GM21737 (cell line): Measurements from ENCODE around the gene HTATIP2.
A peak's percentile ranks its signal among the peaks of the same experiment; 100 is the strongest.
"Not testable (repeated sequence)": the region's sequence is repeated elsewhere in the genome, so short reads cannot be mapped to it uniquely, and the experiment has no call there.

Experiments used
- ATAC-seq: cut with Tn5 transposase; IDR thresholded peaks from one replicate; pipeline ENCODE4 v1.9.1; 2021; ENCODE audit warnings: mild to moderate bottlenecking, moderate library complexity; ENCODE audit not compliant: unreplicated experiment

Gene HTATIP2

DNA sequence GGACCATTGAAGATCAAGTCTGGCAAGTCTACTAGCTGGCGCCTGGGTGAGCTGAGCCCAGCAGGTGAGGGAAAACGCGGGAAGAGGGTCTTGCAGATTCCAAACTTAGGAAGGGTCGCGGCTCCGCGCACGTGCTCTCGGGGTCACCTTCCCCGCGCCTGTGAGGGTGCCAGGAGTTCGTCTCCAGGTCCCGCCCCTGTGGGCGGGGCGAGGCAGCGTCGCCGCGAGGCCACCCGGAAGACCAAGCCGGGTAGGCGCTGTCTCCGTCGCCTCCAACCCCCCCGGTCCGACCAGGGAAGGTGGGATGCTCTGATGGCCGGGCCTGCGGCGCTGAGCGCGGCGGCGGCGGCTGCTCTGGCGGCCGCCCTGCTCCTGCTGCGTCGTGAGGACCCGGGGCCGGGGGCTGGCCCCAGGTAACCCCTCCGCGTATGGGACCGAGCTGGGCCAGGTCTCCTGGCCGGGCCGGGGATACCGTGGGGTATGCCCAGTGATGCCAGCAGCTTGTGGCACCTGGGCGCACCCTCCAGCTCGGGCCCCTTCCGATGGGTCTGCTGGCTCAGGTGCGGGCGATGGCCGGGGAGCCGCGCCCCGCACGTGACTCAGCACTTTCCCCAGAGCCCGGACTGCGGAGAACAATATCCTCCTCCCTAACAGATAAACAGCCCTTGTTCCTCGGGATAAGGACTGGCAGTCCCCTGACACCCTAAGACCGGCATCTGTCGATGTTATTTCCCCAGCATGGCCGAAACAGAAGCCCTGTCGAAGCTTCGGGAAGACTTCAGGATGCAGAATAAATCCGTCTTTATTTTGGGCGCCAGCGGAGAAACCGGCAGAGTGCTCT, at the start of gene HTATIP2:
Gene HTATIP2 (plus strand): TSS at position 215 of the 841 bp plus-strand sequence. CDS start 524 bp downstream, at position 739.
- ATAC-seq = peak; percentile 93

DNA sequence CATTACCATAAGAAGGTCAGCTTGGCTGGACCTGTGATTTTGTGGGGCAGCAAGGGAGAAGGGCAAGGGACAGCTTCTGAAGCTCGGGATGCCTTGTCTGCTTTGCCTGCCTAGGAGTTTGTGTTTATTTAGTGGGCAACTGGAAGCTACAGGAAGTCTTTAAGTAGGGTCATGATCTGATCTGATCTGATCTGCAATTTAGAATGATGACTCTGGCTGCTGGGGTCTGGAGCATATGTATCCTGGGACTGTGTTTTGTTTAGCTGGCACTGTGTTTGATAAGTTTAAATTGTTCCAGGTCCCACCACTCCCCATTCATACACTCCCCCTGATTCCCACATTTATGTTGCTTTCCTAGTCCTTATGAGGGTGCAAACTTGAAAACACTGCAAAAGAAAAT, 47.7 kb upstream of the HTATIP2 start:
- ATAC-seq = no peak

GRCh38 chr11:20321177-20321576, 42.3 kb upstream of the HTATIP2 start:
- no peak for ATAC-seq

GRCh38 chr11:20327377-20327935, 36.1 kb upstream of the HTATIP2 start:
- no peak for ATAC-seq

DNA sequence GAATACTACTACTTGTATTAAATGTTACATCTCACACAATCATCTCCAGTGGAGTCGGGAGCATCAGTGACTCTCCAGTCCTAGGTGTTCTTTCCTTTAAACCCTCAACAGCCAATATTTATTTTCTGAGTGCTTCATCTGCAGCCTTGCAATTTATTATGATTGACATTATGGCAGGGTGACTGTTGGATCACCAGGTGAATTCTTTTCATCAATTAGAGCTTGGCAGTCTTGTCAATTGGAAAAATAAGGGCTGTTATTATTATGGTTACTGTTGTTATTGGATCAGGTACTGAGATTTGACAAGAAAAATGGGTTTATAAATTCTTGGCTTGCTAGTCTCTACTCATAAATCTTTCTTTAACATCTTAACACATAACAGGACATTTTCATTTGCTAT, 27.5 kb upstream of the HTATIP2 start:
- ATAC-seq = no peak

- no peak for ATAC-seq
Observed at GRCh38 chr11:20337526-20338154, 25.9 kb upstream of the HTATIP2 start.

GRCh38 chr11:20342347-20343141, 21.0 kb upstream of the HTATIP2 start:
- no peak for ATAC-seq

GRCh38 chr11:20351136-20351535, 12.4 kb upstream of the HTATIP2 start:
- ATAC-seq = no peak

- no peak for ATAC-seq
Observed at GRCh38 chr11:20351751-20352262, 11.7 kb upstream of the HTATIP2 start.

- ATAC-seq = no peak
Observed at GRCh38 chr11:20353829-20354434, 9.6 kb upstream of the HTATIP2 start.

DNA sequence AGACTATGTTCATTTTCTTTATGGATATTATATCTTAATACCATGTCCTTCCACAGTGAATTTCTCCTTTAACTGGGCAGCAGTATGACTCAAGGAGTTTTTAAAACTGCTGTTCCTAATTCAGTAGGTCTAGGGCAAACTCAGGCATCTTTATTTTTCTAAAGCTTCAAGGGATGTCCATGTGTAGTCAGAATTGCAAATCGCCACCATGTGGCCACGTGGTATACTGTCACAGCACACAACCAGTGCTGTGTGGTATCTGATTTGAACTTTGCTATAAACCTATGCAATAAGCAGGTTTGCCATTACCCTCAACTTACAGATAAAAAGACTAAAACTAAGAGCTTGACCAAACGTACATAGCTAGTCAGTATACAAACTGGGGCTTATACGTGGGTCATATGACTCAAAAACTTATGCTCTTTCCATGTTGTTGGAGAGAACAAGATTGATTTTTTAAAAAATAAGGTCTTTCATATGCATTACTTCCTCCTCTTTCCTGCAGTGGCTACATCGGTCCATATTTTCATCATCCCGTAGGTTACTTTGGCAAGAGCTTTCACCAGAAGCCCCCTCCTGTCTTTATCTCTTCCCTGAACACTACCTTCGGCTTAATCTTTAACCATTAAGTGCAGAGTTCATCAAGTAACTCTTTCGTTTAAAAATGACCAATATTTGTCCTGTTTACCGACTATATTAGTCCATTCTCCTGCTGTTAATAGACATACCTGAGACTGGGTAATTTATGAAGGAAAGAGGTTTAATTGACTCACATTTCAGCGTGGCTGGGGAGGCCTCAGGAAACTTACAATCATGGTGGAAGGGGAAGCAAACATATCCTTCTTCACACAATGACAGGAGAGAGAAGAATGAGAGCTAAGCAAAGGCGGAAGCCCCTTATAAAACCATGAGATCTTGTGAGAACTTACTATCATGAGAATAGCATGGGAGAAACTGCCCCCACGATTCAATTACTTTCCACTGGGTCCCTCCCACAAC, 8.0 kb upstream of the HTATIP2 start:
- ATAC-seq = peak; percentile 77

DNA sequence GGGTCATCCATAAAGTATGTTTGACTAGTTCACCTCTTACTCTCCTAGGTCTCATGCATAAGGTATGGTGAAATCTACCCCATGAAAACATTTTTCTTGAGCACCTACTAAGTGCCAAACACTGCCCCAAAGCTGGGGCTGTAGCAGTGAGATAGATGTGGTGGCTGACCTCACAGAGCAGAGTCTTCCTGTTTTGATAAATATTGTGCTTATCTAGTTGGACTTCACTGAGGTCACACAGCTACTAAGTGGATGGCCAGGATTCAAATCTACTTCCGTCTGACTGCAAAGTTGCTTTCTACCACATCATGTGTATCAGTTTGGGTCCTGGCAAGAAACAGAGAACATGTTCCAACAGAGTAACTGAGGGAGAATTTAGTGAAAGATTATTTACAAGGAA, 6.4 kb upstream of the HTATIP2 start:
- no peak for ATAC-seq

DNA sequence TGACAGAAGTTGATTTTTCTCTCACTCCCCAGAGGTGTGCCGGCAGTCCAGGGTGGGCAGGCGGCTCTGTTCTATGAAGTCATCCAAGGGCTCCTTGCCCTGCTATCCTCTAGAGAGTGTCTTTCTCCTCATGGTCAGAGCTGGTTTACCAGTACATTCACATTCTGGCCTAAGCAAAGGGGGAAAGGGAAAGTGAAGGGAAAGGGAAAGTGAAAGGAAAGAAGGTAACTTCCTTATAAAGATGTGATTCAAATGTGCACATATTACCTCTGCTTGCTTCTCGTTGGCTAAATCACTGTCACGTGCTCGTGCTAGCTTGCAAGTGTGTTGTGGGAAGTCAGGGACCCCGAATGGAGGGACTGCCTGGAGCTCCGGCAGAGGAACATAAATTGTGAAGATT, 2.9 kb upstream of the HTATIP2 start:
- ATAC-seq = no peak

DNA sequence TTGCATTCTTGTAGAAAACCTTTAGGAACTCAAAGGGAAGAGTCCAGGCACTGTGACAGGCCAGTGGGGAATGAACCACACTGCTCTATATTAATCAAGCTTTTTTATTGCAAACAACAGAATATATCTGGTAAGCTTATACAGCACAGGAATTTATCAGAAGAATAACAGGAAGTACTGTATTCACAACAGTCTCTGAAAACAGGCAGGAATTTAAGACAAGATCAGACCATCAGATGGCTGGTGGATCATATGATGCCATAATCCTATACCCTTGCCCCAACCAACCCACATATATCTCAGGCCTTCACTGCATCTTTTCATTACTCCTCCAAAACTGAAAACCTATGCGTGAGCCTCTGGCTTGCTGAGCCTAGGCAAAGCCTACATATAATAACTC, 1.0 kb upstream of the HTATIP2 start:
- ATAC-seq = no peak

DNA sequence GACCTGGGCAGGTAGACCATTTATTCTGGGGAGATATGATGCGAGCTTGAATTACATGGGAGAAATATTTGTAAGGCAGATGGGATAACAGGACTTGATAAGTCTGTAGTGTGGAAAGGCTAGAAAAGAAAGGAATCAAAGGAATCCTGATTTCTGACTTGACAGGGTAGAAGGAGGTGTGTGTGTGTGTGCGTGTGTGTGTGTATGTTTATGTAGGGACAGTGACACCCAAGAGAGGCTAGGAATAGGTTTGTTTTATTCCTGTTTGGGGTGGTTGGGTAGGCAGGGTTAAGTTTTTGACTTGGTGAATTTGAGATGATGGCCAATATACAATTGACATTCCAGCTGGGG, 390 bp upstream of the HTATIP2 start:
- ATAC-seq = no peak

GRCh38 chr11:20364341-20364792, 853 bp downstream of the HTATIP2 start:
- no peak for ATAC-seq

GRCh38 chr11:20365465-20365864, 2.0 kb downstream of the HTATIP2 start:
- ATAC-seq = not testable (repeated sequence)

GRCh38 chr11:20367313-20367948, 3.9 kb downstream of the HTATIP2 start:
- ATAC-seq = no peak

DNA sequence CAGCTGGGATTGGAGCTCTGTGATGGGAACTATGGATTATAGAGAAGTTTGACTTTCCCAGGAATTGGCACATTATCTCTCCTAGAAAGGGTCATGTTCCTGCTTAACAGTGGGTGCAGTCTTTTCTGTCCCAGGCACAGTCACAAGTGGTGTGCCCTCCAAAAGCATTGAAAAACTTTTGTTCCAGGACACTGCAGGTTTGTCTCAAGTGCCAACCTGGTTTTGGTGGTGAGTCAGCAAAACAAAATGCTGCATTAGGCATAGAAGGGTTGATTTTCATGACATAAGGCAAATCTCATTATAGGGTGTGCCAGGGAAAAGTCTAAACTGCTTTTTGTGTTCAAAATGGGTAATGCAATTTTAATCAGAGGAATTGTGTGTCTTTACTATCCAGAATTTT, 4.9 kb downstream of the HTATIP2 start:
- no peak for ATAC-seq
